HG02588 (cell line): ENCODE results near the gene TMEM190.
"Not testable (repeated sequence)": the region's sequence is repeated elsewhere in the genome, so short reads cannot be mapped to it uniquely, and the experiment has no call there.

Source experiments
- ATAC-seq: cut with Tn5 transposase; IDR thresholded peaks from one replicate; pipeline ENCODE4 v1.9.1; 2021; ENCODE audit warnings: mild to moderate bottlenecking, moderate library complexity; ENCODE audit not compliant: unreplicated experiment

TMEM190 gene

GRCh38 chr19:55418185-55418584 lies 41.6 kb downstream of the TMEM190 start:
- ATAC-seq = no peak

GRCh38 chr19:55419103-55419502 lies 42.5 kb downstream of the TMEM190 start:
- no peak for ATAC-seq

- ATAC-seq = no peak
These were observed 43.1 kb downstream of the TMEM190 start for GRCh38 chr19:55419624-55420236.

GRCh38 chr19:55421281-55421680 lies 44.7 kb downstream of the TMEM190 start:
- not testable (repeated sequence) for ATAC-seq

GRCh38 chr19:55423225-55424005 lies 46.8 kb downstream of the TMEM190 start:
- no peak for ATAC-seq

- no peak for ATAC-seq
These were observed 47.9 kb downstream of the TMEM190 start for GRCh38 chr19:55424518-55424917.

GRCh38 chr19:55426042-55426441 lies 49.4 kb downstream of the TMEM190 start:
- ATAC-seq = no peak
